ENCODE results near the gene ANAPC2.

DNA sequence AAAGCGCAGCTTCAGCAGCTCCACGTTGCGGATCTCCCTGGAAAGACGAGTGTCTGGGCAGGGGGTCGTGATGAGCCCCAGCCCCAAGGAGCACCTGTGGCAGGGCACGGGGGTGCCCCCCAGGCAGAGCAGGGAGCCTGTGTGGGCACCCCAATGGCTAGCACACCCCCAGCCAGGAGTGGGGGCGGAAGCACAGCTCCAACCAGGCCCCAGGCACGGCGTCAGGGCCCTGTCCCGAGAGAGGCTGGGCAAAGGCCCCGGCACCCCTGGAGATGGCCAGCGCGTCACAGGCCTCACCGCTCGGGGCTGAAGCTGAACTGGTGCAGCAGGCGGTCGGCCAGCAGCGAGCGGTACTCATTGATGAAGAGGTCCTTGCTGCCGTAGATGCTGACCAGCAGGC lies 7.9 kb downstream of the ANAPC2 start:
- TF ChIP-seq, protein P1, sequence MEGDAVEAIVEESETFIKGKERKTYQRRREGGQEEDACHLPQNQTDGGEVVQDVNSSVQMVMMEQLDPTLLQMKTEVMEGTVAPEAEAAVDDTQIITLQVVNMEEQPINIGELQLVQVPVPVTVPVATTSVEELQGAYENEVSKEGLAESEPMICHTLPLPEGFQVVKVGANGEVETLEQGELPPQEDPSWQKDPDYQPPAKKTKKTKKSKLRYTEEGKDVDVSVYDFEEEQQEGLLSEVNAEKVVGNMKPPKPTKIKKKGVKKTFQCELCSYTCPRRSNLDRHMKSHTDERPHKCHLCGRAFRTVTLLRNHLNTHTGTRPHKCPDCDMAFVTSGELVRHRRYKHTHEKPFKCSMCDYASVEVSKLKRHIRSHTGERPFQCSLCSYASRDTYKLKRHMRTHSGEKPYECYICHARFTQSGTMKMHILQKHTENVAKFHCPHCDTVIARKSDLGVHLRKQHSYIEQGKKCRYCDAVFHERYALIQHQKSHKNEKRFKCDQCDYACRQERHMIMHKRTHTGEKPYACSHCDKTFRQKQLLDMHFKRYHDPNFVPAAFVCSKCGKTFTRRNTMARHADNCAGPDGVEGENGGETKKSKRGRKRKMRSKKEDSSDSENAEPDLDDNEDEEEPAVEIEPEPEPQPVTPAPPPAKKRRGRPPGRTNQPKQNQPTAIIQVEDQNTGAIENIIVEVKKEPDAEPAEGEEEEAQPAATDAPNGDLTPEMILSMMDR (conservative IDR thresholded peaks at IDR 0.05; ENCODE audit: low read depth, low read length) = no peak
- TF ChIP-seq MXI1 (IDR thresholded peaks at IDR 0.05; ENCODE audit: borderline replicate concordance, low read depth, low read length) (no peak), SMC3 (IDR thresholded peaks at IDR 0.05; ENCODE audit: low read depth, low read length) (no peak), BHLHE40 (IDR thresholded peaks at IDR 0.05; ENCODE audit: low read depth, low read length) (no peak), MAZ (IDR thresholded peaks at IDR 0.05; ENCODE audit: borderline replicate concordance, low read depth, low read length) (no peak), RAD21 (IDR thresholded peaks at IDR 0.05; ENCODE audit: low read length) (no peak), POLR2A (IDR thresholded peaks at IDR 0.05; ENCODE audit: low read depth, low read length) (no peak)
- TF ChIP-seq, protein P2, sequence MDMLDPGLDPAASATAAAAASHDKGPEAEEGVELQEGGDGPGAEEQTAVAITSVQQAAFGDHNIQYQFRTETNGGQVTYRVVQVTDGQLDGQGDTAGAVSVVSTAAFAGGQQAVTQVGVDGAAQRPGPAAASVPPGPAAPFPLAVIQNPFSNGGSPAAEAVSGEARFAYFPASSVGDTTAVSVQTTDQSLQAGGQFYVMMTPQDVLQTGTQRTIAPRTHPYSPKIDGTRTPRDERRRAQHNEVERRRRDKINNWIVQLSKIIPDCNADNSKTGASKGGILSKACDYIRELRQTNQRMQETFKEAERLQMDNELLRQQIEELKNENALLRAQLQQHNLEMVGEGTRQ (IDR thresholded peaks at IDR 0.05; ENCODE audit: low read depth, low read length) = no peak
